Breast epithelium (tissue), 3 donors: ENCODE data around the gene TPSG1.
"Not testable (repeated sequence)": the region's sequence is repeated elsewhere in the genome, so short reads cannot be mapped to it uniquely, and the experiment has no call there.

Experiments used
- CTCF ChIP-seq, 3 donors: fragments of 450-650 bp; IDR thresholded peaks; one replicate each; pipeline ENCODE4 v1.5.1; 2016 to 2017; ENCODE audit warnings: antibody characterized with exemption in 3 of 3, mild to moderate bottlenecking in 3 of 3, moderate library complexity in 3 of 3
- POLR2A ChIP-seq: fragments of 450-650 bp; IDR thresholded peaks from one replicate; pipeline ENCODE4 v1.6.1; 2016; ENCODE audit warnings: antibody characterized with exemption, mild to moderate bottlenecking, moderate library complexity
- POLR2AphosphoS5 ChIP-seq, 3 donors: sonication (generic); formaldehyde crosslinking; IDR thresholded peaks; one replicate each; pipeline ENCODE4 v1.6.1; 2017; ENCODE audit warnings: antibody characterized with exemption in 3 of 3

- not testable (repeated sequence) for TF ChIP-seq CTCF (IDR thresholded peaks at IDR 0.05); POLR2A; POLR2AphosphoS5 (IDR thresholded peaks at IDR 0.05)
These were observed 24.1 kb upstream of the TPSG1 start for GRCh38 chr16:1249031-1249755.
